HG03064 (cell line): ENCODE results near the gene UQCC2.

Source experiments
- ATAC-seq: cut with Tn5 transposase; IDR thresholded peaks from one replicate; pipeline ENCODE4 v1.9.1; 2021; ENCODE audit warnings: low read depth; ENCODE audit not compliant: unreplicated experiment

UQCC2 gene

GRCh38 chr6:33709605-33710295 lies 1.8 kb downstream of the UQCC2 start:
- ATAC-seq = no peak

DNA sequence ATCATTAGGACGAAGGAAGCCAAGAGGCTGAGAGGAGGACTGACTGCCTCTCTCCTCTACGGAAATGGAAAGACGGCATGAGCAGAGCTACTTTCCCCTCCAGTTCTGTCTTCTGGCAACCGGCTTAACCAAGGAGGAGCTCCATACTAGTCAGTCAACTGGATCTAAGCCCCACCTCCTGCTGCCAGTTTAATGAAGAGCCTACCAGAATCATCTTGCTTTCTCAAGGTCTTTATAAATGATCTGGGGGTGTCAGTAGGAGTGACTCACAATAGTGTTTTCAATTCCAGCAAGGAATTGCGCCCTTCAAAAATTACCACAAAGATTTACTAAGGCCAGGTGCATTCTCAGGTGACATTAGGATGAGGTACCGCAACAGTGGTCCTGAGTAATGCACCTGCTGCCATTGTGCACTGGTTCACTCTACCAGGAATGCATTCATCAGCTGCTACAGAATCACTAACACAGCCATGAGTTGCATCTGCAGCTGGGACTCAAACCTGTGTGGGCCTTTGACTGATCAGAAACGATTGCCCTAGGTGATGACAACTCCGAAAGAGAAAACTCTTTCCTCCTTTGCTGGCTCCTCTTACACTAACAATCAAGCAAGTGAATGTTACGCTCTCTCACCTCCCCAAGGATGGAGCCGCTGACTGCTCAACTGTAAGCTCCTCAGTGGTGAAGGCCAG lies 2.8 kb downstream of the UQCC2 start:
- no peak for ATAC-seq

DNA sequence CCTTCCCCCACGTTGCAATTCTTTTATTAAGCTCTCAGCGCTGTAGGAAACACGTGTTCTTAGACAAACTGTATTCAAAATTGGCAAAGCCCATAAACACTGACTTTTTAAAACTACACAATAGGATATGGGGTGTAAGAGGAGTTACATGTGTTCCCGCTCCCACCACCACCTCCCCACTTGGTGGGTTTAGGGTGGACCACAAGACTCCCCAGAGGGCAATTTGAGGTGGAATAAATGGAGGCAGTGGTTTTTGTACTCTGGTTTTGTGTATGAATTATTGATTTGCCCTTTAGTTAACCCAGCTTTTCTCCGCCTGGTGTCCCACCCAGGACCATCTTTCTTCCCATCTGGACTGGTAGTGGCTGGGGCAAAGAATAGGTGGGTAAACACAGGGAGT lies 3.7 kb downstream of the UQCC2 start:
- ATAC-seq = no peak

DNA sequence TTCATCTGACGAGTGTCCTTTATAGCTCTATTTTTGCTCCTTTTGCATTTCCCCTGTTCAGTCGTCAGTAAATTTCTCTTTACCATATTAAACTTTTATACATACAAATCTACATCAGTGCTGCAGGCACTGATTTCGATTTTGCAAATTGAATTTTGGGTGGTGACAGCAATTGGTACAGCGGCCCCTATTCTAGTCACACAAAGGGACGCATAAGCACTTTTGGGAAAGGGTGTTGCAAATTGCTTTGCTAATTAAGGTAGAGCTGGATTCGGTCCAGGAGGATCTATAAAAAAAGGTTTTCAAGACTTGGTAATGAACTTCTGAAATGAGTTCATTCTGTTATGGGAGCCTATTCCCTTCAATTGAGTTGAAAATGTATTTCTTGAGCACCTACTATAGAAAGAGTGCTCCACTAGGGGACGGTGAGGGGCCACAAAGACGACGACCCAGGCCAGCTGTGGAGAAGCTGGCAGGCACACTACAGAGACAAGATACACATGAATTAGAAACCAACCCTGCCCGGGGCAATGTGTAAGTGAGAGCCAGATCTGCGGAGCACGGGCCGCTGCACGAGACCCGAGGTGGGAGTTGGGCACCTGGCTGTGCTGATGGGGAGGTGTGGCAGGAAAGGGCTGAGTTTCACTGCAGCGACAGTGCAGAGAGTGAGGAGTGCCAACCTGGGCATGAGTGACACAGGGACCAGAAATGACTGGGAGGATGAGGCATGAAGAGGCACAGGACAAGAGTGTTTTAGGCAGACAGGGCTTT lies 5.4 kb downstream of the UQCC2 start:
- ATAC-seq = no peak

DNA sequence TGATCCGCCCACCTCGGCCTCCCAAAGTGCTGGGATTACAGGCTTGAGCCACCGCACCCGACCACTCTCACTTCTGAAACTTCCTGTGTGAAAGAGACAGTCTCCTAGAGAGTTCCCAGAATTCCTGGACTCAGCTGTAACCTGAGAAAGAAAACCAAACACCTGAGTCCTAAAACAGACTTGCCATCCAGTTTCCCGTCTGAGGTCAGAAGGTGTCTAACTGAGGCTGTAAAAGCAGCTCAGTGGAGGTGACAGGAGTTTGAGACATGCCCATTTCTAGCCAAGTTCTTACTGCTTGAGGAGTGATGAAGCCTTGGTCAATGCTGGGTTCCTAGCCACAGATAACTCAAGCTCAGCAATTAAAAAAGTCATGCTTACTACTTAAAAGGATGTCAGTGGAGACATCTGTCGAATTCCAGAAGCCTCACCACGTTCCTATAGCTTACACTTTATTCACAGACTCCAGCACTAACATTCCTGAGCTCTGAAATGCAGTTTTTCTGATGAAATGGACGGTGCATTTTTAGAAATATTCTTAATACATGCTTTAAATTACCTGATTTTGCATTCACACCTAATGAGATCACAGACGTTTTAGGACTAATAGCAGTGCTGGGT lies 6.1 kb downstream of the UQCC2 start:
- no peak for ATAC-seq

GRCh38 chr6:33704215-33705066 lies 7.1 kb downstream of the UQCC2 start:
- ATAC-seq = no peak

DNA sequence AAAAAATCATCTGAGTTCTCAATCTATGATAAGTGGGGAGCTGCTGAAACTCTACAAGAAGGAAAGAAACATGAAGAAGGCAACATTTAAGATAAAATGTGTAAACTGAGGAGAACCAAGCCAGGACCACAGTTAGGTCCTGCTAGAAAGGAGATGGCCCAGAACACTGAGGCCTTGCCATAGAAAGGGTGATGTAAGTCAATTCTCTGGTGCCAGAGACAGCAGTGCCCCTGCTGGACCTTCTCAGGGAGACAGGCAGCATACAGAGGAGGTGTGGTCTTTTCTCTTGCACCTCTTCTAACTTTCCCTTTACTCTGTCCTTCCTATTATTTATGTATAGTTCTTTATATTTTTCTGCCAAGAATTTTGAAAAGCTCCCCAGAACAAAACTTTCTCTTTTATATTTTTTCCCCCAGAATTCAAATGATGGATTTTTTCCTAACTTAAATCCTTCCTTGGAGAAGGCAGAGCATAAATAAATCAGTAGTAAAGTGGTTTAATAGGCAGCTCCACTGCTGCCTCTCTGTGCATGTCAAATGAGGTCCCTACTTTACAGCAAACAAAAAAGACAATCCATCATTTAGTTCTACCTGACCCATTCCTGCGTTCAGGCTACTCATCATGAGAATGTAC lies 9.0 kb downstream of the UQCC2 start:
- no peak for ATAC-seq

GRCh38 chr6:33700391-33701050 lies 11.0 kb downstream of the UQCC2 start:
- ATAC-seq = no peak

DNA sequence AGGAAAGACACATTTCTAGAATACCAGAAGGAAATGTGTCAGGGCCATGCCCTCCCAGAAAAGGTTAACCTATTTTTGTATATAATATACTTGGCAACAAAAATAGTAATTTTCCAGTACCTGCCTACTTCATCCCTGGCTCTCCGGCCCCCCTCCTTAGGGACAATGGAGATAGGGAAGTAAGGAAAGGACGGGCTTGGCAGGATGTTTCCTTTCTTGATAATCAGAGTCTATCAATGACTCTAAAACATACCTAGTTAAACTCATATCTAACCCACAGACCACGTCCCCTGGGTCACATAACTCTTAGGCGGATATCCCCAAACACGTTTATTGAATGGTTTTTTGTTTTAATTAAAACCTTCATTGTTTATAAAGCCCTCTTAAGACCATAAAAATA lies 11.8 kb downstream of the UQCC2 start:
- no peak for ATAC-seq

DNA sequence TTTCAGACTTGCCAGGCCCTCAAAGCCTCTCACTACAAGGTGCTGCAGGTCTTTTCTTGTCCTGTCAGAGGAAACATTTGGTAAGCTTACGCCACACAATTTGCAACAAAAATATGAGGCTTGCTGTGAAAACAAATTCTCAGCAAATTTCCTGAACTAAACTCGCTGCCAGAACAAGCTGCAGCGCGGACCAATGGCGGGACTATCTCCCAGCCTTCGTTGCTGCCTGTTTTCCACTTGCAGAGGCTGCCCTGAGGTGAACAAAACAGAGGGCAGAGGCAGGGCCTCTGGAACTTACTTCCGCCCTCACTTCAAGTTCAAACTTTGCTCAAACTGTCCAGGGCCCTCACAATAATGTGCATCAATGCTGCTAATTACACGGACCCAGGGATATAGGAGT lies 12.4 kb downstream of the UQCC2 start:
- ATAC-seq = no peak

DNA sequence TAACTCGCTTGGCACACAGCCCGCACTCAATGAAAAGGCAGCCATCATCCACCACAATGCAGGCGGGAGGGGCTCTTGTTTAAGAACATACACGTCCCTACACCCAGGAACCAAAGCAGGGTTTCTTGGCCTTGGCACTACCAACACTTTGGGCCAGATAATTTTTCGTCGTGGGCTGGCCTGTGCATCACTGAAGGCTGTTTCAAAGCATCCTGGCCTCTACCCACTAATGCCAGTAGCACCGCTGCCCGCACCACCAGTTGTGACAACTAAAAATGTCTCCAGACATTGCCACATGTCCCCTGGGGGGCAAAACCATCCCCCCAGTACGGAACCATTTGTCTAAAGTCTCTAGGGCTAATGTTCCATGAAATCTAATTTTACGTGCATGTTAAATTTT lies 13.0 kb downstream of the UQCC2 start:
- ATAC-seq = no peak

DNA sequence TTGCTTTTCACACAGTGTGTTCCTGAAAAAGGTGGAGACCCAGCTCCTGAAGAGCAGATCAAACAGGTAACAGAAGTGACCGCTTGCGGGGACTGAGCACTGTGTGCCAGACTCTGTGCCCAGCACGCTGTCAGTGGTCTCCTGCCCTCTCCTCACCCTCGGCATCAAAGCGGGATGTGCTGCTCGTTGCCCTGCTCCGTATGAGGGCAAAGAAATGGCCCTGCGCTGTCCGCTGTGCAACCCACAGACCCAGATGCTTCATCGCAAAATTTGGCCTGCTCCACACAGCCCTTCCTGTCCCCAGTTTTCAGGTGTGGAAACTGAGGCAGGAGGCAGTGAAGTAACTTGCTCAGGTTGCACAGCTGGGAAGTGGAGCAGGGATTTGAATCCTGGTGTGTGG lies 13.7 kb downstream of the UQCC2 start:
- ATAC-seq = no peak

DNA sequence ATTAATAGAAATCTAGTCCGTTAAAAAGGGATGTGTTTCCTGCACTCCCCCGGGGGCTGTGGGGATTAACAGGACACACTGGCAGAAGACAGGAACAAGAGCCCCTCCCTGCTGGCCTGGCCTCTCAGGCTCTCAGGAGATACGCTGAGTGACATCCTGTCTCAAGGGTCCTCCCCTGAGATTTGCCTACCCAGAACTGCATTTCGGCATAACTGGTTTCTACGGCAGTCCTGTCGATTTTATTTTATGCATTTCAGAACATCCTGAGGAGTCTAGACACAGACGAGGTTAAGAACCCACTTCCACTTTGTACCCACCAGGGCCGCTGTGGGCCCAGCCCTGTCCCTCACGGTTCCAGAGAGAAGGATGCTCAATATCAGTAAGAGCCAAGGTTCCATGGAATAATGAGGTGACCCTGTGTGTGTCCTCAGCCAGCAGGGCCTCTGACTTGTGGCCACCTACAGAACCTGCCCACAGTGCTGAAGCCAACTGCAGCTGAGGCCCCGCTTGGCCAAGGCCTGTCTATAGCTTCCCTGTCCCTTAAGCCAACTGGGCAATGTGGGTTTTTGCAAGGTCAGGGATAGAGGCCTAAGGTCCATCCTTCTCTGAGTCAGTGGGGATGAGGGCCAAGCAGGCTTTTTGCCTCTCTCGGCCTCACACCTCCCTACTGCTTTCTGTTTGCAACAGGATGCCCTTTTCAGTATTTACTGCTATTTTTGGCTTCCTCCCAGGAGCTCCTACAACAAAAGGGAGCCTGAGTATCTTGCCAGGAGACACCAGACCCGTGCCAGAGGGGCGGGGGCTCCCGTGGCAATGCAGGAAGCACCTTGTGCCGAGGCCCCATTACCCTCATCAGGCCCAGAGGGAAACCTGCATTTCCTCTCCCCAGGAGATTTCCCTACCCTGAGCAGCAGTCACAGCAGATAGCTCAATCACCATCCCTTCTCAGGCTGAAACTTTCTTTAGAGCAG lies 14.7 kb downstream of the UQCC2 start:
- ATAC-seq = no peak

DNA sequence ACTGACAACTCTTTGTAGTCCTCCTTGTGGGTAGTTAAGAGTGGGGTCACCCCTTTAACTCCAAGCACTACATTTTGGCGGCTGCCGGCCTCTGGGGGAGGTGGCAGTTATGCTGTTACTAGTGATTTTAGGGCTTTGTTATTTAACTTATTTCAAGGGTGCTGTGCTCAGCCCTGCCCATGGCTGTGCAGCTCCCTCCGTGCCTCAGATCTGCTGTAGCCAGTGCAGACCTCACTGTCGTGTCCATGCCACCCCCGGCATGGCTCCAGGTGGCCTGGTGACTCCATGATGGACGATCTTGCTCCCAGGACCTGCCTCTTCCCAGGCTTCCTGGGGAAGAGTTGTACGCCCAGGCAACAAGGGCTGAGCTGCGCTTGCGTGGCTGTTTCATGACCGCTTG lies 15.4 kb downstream of the UQCC2 start:
- no peak for ATAC-seq

DNA sequence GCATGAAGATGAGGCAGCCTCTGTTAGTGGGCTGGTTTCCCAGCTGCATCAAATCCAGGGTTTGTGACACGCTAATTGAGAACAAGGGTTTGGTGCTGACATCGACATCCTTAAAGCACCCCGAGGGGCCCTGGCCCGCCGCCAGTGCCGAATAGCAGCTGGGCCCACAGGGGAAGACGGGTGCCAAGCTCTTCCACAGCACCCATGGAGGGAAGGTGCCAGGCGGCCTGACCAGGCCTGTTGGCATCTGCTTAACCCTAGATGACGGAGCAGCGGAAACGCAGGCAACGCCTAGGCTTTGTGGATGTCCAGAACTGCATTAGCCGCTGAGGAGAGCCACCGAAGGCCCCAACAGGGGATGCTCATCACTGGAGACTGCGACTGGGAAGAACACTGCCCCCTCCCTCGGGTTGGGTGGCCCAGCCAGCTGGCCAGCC lies 16.0 kb downstream of the UQCC2 start:
- ATAC-seq = no peak

DNA sequence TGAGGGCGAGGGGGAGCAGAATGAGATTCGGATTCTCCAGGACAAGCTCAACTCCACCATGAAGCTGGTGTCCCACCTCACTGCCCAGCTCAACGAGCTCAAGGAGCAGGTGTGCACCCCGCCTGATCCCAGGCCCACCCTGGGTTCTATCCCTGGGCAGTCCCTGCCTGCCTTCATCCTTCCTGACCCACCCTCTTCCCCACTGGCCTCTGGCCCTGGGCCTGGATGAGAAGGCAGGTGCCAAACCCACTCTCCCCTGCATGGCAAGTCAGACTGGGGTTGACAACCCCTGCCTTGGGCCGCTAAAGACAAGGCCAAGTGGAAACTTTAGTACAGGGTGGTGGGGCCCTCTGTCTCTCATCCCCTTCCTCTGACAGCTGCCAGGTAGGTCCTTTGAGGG lies 16.5 kb downstream of the UQCC2 start:
- no peak for ATAC-seq

- ATAC-seq = no peak
These were observed 17.0 kb downstream of the UQCC2 start for GRCh38 chr6:33694401-33694931.
